Fibroblast of skin of right quadriceps (primary cell): ENCODE data around the gene PADI4.

Source experiments
- DNase-seq: peaks from one replicate; pipeline ENCODE4 v3.0.0-alpha.2; 2013

PADI4 gene

DNA sequence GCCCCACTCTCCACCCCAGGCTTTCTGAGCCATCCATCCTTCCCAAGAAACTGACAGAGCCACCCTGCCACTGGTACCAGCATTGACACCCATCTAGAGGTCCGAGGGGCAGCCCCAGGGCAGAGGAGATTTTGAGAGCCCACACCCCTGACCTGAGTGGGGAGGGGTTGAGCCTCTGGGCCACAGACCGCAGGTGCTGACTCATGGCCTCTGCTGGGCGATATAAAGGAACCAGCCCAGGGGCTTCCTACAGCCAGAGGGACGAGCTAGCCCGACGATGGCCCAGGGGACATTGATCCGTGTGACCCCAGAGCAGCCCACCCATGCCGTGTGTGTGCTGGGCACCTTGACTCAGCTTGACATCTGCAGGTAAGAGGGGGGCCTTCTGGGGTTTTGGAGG, at the start of gene PADI4:
Gene PADI4 (plus strand): TSS at position 252 of the 400 bp plus-strand sequence. CDS start 26 bp downstream, at position 278.
- no peak for DNase-seq

DNA sequence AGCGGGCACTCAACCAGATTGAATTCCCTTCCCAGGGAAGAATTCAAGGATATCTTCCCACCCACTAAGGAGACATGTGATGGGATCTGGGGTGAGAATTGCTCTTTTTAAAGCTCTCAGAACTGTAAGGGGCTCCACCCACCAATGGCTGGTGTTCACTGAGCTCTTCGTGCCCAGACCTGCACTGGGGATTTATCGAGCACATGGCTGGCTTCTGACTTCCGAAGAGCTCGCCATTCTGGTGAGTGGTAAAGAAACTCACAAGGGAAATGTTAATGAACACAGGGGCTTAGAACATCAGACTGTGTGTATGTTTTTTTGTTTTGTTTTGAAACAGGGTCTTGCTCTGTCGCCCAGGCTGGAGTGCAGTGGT, 49.3 kb upstream of the PADI4 start:
- DNase-seq = no peak

GRCh38 chr1:17259233-17259873, 48.6 kb upstream of the PADI4 start:
- DNase-seq = peak; percentile 61

DNA sequence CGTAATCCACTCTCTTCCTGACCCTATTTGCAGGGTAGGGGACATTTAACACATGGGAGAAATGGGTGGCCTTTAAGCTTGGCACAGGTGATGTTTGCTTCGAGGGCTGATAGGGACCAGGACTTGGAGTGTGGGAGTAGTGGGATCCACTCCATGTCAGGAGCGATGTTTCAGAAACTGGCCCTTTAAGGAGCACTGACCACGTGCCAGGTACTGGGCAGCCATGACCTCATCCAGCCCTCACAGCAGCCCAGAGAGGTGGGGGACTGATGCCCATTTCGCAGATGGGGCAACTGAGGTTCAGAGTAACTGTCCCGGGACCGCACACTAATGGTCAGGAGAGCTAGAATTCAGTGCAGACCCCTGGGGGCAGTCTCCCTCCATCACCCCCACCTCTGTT, 47.7 kb upstream of the PADI4 start:
- no peak for DNase-seq

- no peak for DNase-seq
Observed at GRCh38 chr1:17260738-17261137, 47.3 kb upstream of the PADI4 start.

GRCh38 chr1:17263936-17264335, 44.1 kb upstream of the PADI4 start:
- no peak for DNase-seq

GRCh38 chr1:17264470-17264869, 43.5 kb upstream of the PADI4 start:
- no peak for DNase-seq

DNA sequence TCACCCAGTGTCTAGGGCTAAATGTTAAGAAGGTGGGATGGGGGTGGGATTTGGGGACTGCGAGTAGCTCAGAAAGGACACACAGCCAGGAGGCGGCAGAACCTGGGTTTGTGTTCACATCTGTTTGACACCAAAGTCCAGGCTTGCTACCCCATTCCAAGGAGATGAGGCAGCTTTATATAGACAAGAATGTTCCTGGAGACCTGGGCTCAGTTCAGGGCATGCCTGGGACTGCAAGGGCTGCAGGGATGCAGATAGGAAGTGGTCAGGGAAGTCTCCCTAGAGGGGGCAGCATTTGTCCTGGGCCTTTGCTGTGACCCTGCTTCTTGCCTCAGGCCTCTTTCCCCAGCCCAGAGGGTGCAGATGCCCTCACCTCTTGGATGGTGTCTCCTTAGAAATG, 42.8 kb upstream of the PADI4 start:
- no peak for DNase-seq

DNA sequence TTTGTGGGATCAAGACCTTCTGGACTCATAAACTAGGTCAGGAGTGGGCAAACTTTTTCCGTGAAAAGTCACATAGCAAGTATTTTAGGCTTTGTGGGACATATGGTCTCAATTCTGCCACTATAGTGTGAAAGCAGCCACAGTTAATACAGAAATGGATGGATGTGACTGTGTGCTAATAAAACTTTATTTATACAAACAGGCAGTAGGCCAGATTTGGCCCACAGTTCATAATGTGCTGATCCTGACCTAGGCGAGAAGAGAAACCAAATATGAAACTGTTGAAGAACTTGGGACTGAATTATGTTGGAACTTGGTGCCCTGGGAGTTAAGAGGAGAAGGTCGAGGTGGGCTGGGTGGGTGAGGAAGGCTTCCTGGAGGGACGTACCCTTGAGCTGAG, 42.0 kb upstream of the PADI4 start:
- no peak for DNase-seq

DNA sequence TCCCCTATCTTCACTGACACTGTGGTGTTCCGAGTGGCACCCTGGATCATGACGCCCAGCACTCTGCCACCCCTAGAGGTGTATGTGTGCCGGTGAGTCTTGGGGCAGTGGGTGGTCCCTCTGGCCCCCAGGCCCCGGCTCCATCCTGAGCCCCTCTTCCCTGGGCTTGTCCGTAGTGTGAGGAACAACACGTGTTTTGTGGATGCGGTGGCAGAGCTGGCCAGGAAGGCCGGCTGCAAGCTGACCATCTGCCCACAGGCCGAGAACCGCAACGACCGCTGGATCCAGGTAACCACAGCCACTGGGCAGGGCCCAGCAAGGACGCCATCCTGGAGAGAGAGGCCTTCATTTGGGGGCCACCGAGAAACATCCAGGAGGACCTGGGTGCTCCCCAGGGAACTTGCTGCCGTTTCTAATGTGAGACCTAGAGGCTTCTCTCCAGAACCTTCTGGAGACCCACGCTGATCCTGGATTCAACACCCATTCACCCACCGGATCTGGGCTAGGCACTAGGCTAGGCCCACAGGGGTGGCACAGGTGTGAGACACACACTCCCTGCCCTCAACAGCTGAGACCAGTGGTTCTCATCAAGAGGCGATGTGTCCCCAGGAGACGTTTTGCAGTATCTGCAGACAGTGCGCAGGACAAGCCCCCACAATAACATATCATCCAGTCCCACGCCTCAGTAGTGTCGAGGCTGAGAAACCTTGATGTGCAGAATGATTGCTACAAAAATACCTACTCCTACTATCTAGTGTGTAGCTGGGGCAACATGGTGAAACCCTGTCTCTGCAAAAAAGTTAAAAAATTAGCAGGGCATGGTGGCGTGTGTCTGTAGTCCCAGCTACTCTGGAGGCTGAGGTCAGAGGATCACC, 36.9 kb upstream of the PADI4 start:
- no peak for DNase-seq

DNA sequence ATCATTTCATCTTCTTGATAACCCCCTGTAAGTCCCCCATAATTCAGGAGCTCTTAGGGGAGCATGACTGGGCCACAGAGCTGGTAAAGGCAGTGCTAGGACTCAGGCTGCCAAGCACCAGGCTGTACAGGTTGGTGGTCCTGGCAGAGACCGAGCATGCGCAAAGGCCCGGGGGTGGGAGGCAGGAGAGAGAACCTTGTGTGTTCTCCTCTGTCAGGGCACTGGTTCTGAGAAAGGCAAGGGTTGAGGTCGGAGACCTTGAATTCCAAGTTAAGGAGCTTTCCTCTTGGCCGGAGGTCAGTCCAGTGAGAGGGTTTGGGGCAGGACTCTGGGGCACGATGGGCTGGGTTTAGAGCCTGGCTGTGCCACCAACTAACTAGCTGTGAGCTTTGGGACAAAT, 35.9 kb upstream of the PADI4 start:
- DNase-seq = no peak

- DNase-seq = no peak
Observed at GRCh38 chr1:17272646-17273045, 35.4 kb upstream of the PADI4 start.

- no peak for DNase-seq
Observed at GRCh38 chr1:17273096-17273495, 34.9 kb upstream of the PADI4 start.

DNA sequence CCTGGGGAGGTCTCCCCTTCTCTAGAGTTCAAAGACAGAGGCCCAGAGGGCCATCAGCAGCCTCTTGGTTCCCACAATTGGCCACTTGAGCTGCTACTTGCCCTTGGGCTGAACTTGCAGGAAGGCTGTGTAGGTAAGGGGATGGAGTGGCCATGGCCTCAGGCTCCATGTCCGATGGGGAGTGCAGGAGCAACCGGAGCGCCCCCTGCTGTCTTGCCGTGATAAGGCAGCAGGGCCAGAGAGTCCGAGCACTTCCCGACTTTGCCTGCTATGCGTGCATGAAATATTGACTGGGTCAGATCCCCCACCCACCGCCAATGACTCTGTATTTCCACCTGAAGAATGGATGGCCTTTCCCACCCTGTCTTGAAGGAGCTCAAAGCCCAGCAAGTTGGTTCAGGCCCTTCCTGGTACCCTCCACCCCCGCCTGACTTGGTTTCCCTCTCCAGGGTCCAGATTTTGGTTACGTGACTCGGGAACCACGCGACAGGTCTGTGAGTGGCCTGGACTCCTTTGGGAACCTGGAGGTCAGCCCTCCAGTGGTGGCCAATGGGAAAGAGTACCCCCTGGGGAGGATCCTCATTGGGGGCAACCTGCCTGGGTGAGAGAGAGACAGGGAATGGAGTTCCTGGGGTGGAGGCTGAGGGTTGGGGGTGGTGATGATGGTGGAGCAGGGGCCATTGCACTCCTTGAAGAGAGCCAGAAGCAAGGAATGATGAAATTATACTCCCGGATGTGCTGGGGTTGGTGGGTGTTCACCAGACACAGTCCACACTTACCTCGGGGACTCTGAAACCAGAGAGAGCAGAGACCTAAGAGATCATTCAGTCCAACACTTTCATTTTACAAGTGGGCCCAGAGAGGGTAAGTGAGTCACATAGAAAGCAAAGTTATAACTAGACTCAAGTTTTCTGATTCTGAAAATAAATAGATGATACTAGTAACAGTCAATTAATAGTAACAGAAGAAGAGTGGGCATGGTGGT, 33.5 kb upstream of the PADI4 start:
- peak; percentile 39 for DNase-seq

- peak; percentile 40 for DNase-seq
Observed at GRCh38 chr1:17276568-17276967, 31.4 kb upstream of the PADI4 start.

GRCh38 chr1:17277511-17278159, 30.4 kb upstream of the PADI4 start:
- no peak for DNase-seq

- DNase-seq = no peak
Observed at GRCh38 chr1:17278996-17279830, 28.8 kb upstream of the PADI4 start.

DNA sequence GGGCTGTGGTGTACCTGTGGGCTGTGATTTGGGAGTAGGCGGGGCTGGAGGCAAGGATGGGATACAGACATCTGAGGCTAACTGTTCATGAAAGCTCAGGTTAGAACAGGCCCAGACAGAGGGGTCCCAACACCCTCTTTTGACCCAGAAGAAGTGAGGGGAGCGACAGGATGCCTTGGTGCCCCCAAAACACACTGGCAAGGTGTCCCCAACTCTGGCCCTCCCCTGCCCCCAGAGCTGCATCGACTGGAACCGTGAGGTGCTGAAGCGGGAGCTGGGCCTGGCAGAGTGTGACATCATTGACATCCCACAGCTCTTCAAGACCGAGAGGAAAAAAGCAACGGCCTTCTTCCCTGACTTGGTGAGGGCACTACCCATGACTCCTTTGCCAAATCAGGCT, 27.6 kb upstream of the PADI4 start:
- no peak for DNase-seq

GRCh38 chr1:17280894-17281293, 27.1 kb upstream of the PADI4 start:
- DNase-seq = no peak

DNA sequence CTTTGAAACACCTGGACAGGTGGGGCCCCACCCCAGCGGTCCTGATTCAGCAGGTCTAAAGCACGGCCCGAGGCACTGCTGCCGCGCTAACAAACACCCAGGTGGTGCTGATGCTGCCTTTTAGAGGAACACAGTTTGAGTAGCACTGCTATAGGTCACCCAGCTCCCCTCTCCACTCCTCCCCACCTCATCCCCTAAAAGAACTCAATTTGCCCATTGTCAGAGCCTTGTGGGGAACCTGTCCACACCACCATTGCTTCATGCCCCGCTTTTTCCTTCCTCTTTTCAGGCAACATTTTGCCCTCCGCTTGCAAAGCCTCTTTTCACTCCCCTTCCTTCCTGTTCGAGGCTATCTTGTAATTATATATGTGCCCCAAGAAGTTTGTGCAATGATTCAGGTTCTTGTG, 26.2 kb upstream of the PADI4 start:
- DNase-seq = no peak

- DNase-seq = no peak
Observed at GRCh38 chr1:17282836-17283235, 25.2 kb upstream of the PADI4 start.

- DNase-seq = no peak
Observed at GRCh38 chr1:17286646-17287045, 21.4 kb upstream of the PADI4 start.
